Limb (tissue), 2 donors: Measurements from ENCODE around the gene POLR1G.
"Not testable (repeated sequence)": the region's sequence is repeated elsewhere in the genome, so short reads cannot be mapped to it uniquely, and the experiment has no call there.

Experiments
- DNase-seq, 2 donors: peaks; one replicate each; pipeline ENCODE4 v3.0.0-alpha.2; 2016; ENCODE audit errors: extremely low spot score in 2 of 2

POLR1G gene

DNA sequence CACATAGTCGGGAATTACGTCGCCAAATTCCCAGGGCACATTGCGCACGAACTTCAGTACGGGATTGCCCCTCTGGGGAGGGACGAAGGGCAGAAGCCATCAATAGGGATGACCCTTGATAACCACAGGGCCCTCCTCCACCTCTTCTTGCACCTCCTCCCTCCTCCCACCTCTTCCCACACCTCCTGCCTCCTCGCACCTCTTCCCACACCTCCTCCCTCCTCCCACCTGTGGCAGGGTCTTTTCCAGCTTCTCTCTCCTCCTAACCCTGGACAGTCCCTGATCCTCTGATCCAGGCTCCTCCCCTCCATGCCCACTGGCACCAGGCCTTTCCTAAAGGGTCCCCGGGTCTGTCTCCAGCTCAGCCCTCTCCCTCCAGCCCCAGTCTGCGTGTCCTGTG lies 13.9 kb downstream of the POLR1G start:
- no peak for DNase-seq

DNA sequence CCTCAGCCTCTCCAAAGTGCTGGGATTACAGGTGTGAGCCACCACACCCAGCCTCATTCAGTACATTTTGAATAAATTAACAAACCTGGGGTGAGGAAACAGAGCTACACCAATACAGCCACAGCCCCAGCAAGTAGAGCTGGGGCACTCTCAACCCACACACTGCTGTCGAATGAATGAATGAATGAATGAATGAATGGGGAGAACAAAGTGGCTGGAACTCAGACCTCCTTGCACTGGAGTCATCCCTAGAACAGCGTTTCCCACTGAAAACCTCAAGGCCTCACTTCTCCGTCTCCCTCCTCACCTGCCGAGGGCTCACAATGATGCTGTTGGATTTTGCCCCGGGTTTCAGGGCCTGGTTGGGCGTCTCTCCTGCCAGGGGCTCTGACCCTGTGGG lies 14.4 kb downstream of the POLR1G start:
- DNase-seq = no peak

DNA sequence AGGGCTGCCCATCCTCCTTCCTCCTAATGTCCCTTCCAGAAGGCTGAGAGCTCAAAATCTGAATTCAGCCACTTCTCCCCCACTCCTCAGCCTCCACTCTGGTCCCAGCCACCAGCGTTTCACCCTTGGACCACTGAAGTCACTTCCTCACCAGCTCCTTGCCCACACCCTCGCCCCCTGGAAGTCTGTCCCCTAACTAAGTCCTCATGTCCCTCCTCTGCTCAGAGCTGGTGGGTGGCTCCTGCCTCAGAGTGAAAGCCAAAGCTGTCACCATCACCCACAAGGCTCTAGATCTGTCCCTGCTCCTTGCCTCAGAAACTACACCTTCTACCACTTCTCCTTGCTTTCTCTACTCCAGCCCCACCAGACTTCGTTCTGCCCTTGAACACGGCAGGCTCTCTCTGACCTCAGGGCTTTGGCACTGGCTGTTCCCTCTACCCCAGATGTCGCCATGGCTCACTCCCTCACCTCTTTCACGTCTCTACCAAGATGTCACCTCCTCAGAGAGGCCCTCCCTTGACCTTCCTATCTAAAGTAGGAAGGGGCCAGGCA lies 15.6 kb downstream of the POLR1G start:
- DNase-seq = no peak

DNA sequence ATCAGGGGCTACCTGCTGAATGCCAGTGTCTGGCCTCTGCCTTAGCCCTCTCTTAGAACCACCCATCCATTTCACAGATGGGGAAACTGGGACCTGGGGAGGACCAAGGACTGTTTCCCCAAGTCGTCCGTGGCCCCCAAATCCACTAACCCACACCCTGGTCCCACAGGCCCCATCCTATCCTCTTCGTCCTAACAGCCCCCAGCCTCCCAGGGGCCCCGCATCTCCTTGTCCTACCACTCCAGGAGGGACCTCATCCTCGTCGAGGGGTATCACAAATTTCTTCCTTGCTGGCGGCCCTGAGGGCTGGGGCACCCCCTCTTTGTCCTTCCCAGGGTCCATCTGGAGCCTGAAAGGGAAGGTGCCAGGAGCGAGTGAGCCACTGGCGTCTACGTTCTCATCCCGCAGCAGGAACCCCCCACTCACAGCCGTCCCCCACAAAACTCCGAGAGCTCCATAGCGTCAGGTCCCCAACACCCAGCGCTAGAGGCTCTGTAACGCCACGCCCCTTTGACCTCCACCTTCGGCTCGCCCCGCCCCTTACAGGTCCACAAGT lies 16.7 kb downstream of the POLR1G start:
- no peak for DNase-seq

DNA sequence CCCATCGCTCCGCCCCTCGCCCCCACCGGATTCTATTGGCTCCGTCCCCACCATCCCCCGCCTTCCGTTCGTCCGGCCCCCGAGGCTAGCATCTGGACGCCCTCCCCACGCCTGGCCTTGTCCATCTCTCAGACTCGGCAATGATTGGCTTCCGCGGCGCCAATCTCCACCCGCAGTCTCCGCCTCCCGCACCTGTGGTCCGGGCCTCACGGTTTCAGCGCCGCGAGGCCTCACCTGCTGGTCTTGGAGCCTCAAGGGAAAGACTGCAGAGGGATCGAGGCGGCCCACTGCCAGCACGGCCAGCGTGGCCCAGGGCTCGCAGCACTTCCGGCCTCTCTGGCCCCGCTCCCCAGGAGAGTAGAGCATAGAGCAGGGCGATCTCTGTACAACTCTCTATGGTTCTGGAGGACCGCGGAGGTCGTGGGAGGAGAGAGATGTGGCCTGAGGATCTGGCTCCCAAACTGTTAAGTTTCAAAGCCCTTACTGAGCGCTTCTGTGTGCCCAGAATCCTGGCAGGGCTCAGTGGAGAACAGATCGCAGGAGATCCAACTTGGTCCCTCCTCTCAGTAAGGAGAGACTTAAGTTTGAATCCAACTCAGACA lies 17.2 kb downstream of the POLR1G start, which contains the start of gene ERCC1:
ERCC1 (minus strand) TSS at position 329 of the 602 bp plus-strand sequence. CDS start 543 bp downstream, outside the sequence.
- peak; percentile 88 to 94 for DNase-seq

DNA sequence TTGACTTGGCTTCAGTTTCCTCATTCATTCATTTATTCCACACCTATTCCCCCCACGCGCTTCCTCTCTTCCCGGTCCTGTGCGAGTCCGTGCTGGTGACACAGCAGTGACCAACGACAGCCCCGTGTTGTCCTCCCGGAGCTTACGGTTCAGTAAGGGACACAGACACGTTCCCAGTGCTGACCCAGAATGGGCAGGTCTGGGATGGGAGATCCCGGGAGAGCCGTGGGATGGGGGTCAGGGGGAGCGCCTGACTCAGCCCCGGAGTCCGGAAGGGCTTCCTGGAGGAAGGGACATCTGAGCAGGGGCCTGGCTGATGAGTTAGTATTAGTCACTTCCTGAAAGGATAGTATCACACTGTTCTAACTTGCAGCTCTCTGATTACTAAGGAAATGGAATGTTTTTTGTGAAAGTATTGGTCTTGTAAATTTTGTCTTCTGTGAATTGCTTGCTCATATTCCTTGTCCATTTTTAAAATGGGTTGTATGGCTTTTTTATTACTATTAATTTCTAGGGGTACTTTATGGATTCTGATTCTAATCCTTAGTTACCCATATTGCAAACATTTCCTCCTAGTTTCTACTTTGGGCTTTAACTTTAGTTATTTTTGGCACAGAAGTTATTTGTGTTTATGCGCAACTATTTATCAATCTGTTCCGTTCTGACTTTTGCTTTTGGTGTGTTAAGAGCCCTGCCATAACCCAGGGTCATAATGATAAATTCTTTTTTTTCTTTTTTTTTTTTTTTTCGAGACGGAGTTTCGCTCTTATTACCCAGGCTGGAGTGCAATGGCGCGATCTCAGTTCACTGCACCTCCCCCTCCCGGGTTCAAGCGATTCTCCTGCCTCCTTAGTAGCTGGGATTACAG lies 18.0 kb downstream of the POLR1G start:
- DNase-seq = peak in 1 of 2 donors; percentile 58

DNA sequence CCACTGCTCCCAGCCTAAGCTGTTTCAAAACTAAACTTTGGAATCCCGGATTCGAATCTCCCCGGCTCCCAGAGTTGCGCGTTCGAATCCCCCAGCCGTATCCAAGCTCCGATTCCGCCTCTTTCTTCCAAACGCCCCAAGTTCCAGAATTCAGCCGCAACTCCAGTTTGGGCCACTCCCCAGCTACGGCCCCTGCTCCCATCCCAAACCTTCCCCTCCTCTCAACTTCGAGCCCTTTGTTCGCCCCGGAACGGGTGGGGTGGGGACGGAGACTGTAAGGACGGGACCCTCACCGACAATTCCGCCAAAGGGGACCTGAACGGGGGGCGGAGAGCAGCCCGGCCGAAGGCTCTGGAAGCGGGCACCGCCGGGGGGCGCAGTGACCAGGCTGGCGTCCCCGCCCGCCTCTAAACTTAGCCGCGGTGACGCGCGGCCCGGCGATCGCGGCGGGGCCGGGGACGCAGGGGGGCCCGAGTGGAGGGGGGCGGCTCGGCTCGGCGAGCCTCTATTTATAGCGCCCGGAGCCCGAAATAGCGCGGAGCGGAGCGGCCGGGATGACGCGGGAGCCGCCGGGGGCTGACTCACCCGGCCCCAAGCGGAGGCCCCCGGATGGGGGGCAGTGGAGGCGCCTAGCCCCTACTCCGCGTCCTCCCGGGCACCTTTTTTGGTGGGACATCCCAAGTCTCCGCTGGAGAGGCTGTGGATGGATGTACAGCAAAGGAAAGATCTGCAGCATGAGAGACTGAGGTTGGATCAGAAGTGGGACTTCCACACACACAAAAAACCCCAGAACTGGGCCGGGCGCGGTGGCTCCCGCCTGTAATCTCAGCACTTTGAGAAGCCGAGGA lies 22.2 kb downstream of the POLR1G start:
- DNase-seq = peak in 1 of 2 donors; percentile 77

DNA sequence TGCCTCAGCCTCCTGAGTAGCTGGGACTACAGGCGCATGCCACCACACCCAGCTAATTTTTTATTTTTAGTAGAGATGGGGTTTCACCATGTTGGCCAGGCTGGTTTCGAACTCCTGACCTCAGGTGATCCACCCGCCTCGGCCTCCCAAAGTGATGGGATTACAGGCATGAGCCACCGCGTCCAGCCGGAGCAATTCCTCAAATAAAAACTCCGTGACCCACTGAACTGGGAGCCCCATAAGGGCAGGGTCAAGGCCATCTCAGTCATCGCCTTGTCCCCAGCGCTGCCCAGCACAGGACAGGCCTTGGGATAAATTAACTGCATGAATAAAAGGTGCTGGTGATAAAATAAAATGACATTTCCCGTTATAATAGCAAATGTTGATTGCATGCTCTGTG lies 23.5 kb downstream of the POLR1G start:
- not testable (repeated sequence) for DNase-seq

DNA sequence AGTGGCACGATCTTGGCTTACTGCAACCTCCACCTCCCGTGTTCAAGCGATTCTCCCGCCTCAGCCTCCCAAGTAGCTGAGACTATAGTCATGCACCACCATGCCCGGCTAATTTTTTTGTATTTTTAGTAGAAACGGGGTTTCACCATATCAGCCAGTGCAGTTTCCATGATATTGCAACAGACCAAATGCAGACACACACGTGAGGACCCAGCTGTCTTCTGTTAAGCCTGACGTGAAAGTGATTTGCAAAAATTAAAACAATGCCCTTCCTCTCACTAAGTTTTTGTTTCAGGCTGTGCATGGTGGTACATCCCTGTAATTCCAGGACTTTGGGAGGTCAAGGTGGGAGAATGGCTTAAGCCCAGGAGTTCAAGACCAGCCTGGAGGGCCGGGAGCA lies 24.6 kb downstream of the POLR1G start:
- not testable (repeated sequence) for DNase-seq

GRCh38 chr19:45432543-45432942 lies 26.1 kb downstream of the POLR1G start:
- not testable (repeated sequence) for DNase-seq

- no peak for DNase-seq
These were observed 30.9 kb downstream of the POLR1G start for GRCh38 chr19:45437328-45437727.

DNA sequence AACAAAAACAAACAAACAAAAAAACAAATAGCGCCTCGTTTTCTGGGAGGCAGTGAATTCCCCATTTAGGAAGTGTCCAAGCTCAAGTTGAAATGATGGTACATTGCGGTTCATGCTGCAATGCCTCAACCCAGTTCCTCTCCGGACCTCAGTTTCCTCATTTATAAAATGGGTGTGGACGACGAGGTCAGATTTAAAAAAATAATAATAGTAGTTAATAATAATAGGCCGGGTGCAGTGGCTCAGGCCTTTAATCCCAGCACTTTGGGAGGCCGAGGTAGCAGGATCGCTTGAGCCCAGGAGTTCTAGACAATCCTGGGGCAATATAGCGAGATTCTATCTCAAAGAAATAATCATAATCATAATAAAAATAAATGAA lies 32.7 kb downstream of the POLR1G start:
- DNase-seq = no peak

DNA sequence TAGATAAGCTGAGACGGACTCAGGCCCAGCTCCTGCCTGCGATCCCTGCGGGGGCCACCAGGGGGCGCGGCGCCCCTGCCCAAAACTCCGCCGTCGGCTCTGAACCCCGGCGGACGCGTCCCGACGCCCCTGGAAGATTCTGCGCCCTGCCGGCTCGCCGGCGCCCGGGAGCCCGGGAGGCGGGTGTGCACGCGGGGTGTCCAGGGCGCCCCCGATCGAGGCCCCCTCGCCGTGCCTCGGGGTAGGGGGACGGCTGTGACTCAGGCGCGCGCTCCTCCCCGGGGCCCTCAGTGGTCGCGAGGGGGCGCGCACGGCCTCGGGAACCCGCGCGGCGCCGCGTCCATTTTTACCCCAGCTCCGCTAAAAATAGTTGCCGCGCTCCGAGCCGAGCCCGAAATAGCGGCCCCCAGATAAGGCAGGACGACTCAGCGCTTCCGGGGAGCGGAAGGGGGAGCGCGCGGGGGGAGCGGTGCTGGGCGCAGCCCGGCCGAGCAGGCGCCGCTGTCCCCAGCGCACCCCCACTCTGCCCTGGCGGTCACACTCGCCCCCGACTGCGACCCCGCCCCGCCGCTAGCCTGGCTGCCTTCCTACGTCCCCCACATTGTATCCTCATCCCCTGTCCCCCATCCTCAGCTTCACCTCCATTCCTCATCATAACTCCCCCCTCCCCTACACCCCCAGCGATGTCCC lies 33.3 kb downstream of the POLR1G start:
- DNase-seq = peak; percentile 91

GRCh38 chr19:45440259-45440638 lies 33.8 kb downstream of the POLR1G start:
- DNase-seq = no peak

DNA sequence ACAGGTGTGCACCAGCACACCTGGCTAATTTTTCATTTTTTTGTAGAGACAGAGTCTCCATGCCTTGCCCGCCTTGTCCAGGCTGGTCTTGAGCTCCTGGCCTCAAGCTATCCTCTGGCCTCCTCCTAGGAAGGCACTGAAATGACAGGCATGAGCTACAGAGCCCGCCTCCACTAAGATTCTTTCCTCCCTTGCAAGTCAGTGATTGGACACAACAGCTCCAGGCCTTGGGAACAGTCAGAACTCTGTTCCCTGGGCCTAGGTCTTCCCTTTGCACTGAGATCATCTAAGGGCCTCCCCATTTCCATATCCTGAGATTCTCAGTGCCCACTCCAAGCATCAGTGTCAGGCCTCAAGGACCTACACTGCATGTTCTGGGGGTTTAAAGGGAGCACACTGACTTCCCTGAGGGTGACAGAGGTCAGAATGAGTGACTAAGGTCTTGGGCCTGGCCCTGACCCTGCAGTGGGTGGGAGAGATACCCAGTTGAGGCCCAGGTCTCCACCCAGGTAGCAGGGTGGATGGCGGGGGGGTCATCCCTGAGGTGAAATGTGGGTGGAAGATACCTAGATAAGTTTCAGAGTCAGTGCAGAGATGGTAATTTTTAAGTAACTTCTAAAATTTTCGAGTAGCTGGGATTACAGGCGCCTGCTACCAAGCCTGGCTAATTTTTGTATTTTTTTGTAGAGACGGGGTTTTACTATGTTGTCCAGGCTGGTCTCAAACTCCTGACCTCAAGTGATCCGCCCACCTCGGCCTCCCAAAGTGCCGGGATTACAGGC lies 34.6 kb downstream of the POLR1G start:
- DNase-seq = no peak

DNA sequence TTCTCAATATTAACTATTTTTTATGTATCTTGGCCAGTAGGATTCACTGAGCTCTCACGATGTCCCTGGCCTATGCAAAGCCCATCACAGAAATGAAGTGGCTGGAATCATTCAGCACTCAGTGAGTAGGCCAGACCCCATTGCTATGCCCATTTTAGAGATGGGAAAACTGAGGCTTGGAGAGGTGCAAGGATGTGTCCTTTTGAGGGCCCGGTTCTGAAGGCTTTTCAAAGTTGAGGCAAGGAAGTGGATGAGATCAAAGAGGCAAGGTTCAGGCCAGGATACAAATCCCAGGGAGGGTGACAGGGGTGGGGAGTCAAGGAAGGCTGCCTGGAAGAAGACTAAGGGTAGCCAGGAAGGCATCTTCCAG lies 35.9 kb downstream of the POLR1G start:
- DNase-seq = no peak

GRCh38 chr19:45442778-45443461 lies 36.5 kb downstream of the POLR1G start:
- peak in 1 of 2 donors; percentile 56 for DNase-seq

DNA sequence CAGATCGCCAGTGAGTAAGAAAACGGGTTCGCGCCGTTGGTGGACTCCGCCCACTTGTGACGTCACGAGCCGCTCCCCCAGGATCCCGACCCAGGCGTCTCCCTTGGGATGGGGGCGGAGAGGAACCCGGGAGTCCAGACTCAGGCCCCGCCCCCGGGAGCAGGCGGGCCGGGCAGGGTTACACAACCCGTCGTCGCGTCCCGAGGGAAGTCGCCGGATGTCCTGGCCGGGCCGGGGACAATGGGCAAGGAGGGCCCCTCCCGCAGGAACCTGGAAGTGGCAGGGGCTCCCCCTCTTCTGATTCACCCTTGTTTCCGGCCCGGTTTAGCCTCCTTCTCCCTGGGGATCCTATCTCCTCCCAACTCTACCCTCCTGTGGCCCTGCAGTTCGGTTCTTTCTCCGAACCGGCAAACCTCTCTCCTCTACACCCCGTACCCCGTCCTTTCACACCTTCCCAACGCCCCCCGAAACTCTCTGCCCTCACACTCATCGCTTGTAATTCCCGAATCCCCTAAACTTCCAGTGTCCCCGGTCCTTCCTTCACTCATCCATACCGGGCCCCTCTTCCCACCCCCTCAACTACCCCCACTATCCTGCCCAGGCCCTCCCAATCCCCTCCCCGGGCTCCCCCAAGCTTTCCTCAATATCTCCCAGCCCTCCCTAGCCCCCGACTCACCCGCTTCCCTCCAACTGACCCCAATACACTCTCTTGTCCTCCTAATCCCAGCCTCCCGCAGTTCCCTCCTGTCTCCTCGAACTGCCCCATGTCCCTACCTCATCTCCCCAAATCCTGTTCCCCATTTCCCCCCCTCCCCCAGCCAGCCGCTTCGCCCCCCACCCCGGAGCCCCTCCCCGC lies 37.2 kb downstream of the POLR1G start:
- peak; percentile 81 to 89 for DNase-seq
